Fibroblast of pulmonary artery (primary cell): ENCODE results near the gene GPBAR1.

Experiments used
- DNase-seq: peaks from one replicate; pipeline ENCODE4 v3.0.0-alpha.2; 2010; ENCODE audit warnings: low read depth
- H3K4me3 ChIP-seq: replicated peaks from 2 replicates; pipeline ENCODE4 v1.5.1; 2011; ENCODE audit warnings: low read depth, mild to moderate bottlenecking, control low read depth, low read length, moderate library complexity
- CTCF ChIP-seq: IDR thresholded peaks from 2 replicates; pipeline ENCODE4 v1.5.1; 2011; ENCODE audit warnings: mild to moderate bottlenecking, control low read depth, low read length, inconsistent platforms; ENCODE audit errors: missing control alignments

Gene GPBAR1

GRCh38 chr2:218278531-218279360 lies 17.9 kb downstream of the GPBAR1 start:
- H3K4me3 ChIP-seq = no peak overlapping the region
- no peak for TF ChIP-seq CTCF

DNA sequence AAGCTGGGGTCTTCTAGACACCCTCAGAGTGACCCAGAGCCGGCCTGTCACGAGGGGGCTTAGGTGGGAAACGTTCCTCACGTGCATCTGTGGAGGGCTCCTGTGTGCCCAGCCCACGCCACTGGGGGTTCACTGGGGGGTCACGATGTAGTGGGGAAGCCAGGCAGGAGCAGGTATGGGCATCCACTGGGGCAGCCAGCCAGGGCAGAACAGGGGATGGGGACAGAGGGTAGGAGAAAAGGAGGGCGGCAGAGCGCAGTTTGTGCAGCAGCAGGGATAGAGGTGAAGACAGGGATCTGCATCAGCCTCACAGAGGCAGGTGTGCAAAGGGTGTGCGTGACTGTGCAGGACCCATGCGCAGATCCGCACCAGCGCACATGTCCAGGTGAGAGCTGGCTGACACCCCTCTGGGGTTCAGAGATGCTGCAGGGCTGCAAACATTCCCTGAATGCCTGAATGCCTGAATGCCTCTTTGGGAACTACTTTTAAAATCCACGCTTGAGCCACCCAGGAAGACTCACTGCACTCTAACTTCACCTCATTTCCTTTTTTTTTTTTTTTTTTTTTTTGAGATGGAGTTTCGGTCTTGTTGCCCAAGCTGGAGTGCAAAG lies 19.6 kb downstream of the GPBAR1 start:
- no peak for TF ChIP-seq CTCF
- no peak overlapping the region for H3K4me3 ChIP-seq
- DNase-seq = no peak

More at GRCh38 chr2:218278531-218279360, 17.9 kb downstream of the GPBAR1 start:
- DNase-seq = no peak

DNA sequence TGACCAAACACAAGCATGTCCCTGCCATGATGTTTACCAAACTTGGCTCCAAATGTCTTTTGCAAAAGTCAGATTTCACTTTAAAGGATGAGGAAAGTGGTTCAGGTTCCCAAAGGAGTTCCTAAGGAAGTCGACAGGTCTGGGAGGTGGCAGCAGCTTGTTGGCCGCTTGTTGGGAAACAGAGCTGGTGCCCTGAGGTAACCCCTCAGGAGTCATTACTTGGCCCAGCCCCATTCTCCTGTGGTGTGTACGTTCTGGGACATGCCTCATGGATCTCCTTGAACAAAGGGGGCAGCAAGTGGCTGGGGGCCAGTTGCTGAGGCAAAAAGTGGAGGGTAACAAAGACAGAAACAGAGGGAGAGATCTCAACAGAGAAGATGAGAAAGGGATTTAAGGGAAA lies 20.6 kb downstream of the GPBAR1 start:
- no peak for TF ChIP-seq CTCF
- DNase-seq = no peak
- no peak overlapping the region for H3K4me3 ChIP-seq

DNA sequence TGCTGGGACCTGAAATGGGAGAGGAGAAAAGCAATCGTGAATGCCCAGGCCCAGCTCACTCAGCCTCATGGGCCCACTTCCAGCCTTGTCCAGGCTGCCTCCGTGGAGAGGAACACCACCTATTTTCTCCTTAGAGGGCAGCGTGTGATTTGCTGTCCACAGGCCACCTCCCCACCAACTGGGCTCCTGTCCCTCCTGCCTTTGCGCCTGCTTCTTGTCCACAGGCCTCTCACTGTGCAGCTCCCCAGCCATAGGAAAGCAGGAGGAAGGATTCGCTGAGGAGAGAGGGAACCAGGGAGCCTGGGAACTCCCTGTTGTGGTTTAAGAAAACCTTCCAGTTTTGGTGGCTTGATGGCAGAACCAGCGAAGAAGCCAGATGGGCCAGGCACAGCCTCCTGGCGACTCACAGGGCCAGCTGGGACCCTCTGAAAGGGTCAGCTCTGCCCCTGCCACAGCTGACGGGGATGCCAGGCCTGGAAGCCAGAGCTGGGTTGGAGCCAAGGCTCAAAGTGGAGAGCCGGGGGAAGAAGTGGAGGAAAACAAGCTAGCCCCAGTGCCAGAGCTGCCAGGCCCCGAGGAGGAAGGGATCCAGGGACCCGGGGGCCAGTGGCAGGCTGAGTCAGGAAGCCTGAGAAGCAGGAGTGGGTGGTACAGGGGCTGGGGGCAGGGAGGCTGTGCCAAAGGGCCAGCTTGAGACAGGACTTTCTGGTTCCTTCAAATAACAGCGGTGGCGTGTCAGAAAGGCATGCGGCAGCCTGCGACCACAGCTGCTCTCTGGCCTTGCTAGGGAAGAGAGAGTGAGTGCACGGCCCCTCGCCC lies 21.6 kb downstream of the GPBAR1 start:
- H3K4me3 ChIP-seq = no peak overlapping the region
- TF ChIP-seq CTCF = no peak
- DNase-seq = no peak

DNA sequence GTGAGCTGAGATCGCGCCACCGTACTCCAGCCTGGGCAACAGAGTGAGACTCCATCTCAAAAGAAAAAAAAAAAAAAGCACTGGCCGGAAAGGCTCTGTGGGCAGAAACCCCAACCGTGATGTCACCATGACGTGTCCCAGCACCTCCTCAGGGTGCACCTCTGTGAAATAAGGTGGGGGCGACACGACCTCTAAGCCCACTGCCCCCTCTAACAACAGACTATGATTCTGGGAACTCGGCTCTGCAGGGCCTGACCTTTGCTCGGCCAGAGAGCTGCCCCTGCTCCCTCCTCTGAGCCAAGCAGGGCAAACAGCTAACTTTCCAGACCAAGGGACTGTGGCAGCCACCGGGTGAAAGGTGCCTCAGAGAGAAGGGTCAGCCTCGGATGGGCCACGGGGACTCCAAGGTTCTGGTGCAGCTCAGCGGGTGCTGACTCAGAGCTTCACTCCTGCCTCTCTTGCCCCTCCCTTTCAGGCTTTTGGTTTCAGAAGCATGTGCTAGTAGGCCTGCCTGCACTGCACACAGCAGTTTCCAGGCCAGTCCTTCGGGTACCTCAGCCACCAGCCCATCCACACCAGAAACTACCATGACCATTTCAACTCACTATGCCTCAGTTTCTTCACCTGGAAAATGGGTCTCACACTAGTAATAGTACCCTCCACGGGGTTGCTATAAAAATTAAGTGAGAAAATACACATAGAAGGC lies 23.4 kb downstream of the GPBAR1 start:
- no peak overlapping the region for H3K4me3 ChIP-seq
- no peak for TF ChIP-seq CTCF
- DNase-seq = peak; percentile 67

DNA sequence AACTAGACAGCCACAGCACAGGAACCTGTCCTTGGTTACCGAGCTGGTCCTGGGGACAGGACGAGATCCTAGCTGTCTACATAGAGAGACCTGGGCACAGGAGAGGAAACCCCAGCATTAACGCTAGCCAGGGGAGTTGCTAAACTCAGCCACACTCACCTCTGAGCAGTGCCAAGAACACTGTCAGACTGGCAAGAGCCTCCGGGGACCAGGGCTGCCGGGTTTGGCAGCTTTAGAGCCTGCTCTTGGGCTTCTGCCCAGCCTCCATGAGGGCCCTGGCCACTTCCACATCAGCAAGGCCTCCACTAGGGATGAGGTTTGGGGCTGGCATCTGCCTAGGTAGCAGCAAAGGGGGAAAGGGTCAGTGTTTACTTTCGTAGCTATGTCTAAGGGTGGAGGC lies 24.8 kb downstream of the GPBAR1 start:
- DNase-seq = peak; percentile 70
- H3K4me3 ChIP-seq = peak overlapping the region; percentile 54
- no peak for TF ChIP-seq CTCF
